Activated effector memory CD4-positive, alpha-beta T cell treated with anti-CD3 and anti-CD28 coated beads, Interleukin-2, amount 50 U/mL, for 16 hours (primary cell): Measurements from ENCODE around the gene MUC6.

ENCODE experiments used
- DNase-seq: peaks from one replicate; pipeline ENCODE4 v3.0.0-alpha.2; 2020

The MUC6 gene

GRCh38 chr11:1034456-1035295 lies 1.8 kb downstream of the MUC6 start:
- DNase-seq, result no peak

GRCh38 chr11:1034001-1034400 lies 2.5 kb downstream of the MUC6 start:
- DNase-seq, result no peak

GRCh38 chr11:1033016-1033798 lies 3.3 kb downstream of the MUC6 start:
- no peak for DNase-seq

GRCh38 chr11:1032310-1032891 lies 4.1 kb downstream of the MUC6 start:
- no peak for DNase-seq

GRCh38 chr11:1031121-1031899 lies 5.2 kb downstream of the MUC6 start:
- no peak for DNase-seq

- DNase-seq, result no peak
Measured at GRCh38 chr11:1030556-1030955, 6.0 kb downstream of the MUC6 start.

GRCh38 chr11:1030086-1030485 lies 6.4 kb downstream of the MUC6 start:
- no peak for DNase-seq

GRCh38 chr11:1029654-1030053 lies 6.9 kb downstream of the MUC6 start:
- no peak for DNase-seq

- DNase-seq, result no peak
Measured at GRCh38 chr11:1029051-1029450, 7.5 kb downstream of the MUC6 start.

GRCh38 chr11:1028616-1029015 lies 7.9 kb downstream of the MUC6 start:
- no peak for DNase-seq

- no peak for DNase-seq
Measured at GRCh38 chr11:1028291-1028540, 8.3 kb downstream of the MUC6 start.

- no peak for DNase-seq
Measured at GRCh38 chr11:1027483-1028290, 8.8 kb downstream of the MUC6 start.

- no peak for DNase-seq
Measured at GRCh38 chr11:1026641-1027482, 9.7 kb downstream of the MUC6 start.

- DNase-seq, result no peak
Measured at GRCh38 chr11:1026163-1026450, 10.4 kb downstream of the MUC6 start.

- no peak for DNase-seq
Measured at GRCh38 chr11:1025410-1026162, 10.9 kb downstream of the MUC6 start.

- no peak for DNase-seq
Measured at GRCh38 chr11:1024597-1025409, 11.7 kb downstream of the MUC6 start.

GRCh38 chr11:1023811-1024596 lies 12.5 kb downstream of the MUC6 start:
- no peak for DNase-seq

GRCh38 chr11:1022908-1023810 lies 13.4 kb downstream of the MUC6 start:
- DNase-seq, result no peak
